SK-N-SH (cell line): ENCODE data around the gene RNASET2. TPM values are rescaled to one million over a fixed set of nuclear protein-coding genes. Genes with fewer than 3 reads are reported as not detected.

Source experiments
- polyA plus RNA-seq, 3 experiments: library from polyadenylated mRNA; depleted of rRNA; stranded (reverse); fragments of >200 nt; gene quantifications; 2 replicates each; pipeline ENCODE4 v1.2.3, GENCODE V29; 2012
- small RNA-seq, 7 experiments: library from RNA; depleted of rRNA; stranded (forward); fragments of <200 nt; gene quantifications; one replicate each; pipeline ENCODE3, GENCODE V24; 2012

Gene RNASET2
- polyA plus RNA-seq, 1 of the 3 experiments (the other 2 are of a cell fraction): 59.2 TPM

Small RNAs within 50 kb of the gene (small RNA-seq; reads per million reads assigned to genes)
- gene MIR3939: 0 to 0.43 (median 0) reads per million in 7 experiments

Other genes starting within 250 kb of the RNASET2 start
- gene CEP43, start 42.8 kb upstream of the RNASET2 start, polyA plus RNA-seq (2012; rRNA removed): 7.5 and 9.7 TPM in 2 replicates
- gene CCR6, start 166.5 kb upstream of the RNASET2 start, polyA plus RNA-seq (2012; rRNA removed): not detected in 2 replicates
- gene GPR31, start 201.4 kb upstream of the RNASET2 start, polyA plus RNA-seq (2012; rRNA removed): not detected in 2 replicates